Measurements from ENCODE around the gene BAZ1B. TPM values are rescaled to one million over a fixed set of nuclear protein-coding genes. Genes with fewer than 3 reads are reported as not detected.

The BAZ1B gene
- total and polyA plus RNA-seq, 9 of the 15 experiments (the other 6 are each of a cell fraction or from before 2014, with no cell fraction given) = 15.0 to 134 (median 79.5) TPM

DNA sequence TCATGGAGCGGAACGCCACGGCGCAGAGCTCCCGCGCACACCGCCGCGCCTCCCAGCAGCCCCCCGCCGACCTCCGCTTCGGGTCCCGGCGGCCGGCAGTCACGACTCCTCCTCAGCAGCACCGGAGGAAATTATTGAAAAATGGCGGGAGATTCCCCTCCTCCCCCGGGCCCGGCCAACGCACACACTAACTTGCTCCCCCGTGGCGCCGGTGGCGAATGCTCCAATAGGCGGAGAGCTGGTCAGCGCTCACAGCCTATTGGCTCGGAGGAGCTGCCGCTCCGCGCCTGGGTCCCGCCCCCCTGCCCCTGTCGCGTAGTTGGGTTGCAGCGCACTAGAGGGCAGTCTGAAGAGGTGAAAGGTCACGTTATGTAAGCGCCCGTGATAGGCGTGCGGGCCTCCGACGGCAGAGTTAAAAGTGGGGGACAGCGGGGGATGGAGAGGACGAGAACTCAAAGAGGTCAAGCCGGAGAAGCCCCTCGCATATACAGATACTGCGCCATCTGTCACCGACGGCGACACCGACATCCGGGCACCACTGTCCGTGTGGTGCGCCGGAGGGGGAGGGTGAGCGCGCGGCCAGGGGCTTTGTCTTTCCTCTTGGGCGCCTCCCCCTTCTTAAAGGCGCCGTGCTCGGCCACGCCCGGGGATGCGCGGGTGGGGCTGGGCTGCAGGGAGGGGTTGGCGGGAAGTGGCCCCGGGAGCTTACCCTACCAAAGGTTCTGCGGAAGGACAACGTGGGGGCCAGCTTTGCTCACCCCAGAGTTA, at the start of gene BAZ1B (continued):
- TF ChIP-seq, protein P1, sequence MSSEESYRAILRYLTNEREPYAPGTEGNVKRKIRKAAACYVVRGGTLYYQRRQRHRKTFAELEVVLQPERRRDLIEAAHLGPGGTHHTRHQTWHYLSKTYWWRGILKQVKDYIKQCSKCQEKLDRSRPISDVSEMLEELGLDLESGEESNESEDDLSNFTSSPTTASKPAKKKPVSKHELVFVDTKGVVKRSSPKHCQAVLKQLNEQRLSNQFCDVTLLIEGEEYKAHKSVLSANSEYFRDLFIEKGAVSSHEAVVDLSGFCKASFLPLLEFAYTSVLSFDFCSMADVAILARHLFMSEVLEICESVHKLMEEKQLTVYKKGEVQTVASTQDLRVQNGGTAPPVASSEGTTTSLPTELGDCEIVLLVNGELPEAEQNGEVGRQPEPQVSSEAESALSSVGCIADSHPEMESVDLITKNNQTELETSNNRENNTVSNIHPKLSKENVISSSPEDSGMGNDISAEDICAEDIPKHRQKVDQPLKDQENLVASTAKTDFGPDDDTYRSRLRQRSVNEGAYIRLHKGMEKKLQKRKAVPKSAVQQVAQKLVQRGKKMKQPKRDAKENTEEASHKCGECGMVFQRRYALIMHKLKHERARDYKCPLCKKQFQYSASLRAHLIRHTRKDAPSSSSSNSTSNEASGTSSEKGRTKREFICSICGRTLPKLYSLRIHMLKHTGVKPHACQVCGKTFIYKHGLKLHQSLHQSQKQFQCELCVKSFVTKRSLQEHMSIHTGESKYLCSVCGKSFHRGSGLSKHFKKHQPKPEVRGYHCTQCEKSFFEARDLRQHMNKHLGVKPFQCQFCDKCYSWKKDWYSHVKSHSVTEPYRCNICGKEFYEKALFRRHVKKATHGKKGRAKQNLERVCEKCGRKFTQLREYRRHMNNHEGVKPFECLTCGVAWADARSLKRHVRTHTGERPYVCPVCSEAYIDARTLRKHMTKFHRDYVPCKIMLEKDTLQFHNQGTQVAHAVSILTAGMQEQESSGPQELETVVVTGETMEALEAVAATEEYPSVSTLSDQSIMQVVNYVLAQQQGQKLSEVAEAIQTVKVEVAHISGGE (CRISPR knock-in tag; IDR thresholded peaks at IDR 0.05) = peak in 1 of 3 experiments; percentile 74; a peak in 2 of 6 replicates
- TF ChIP-seq COPS2 (conservative IDR thresholded peaks at IDR 0.05) = no peak
- no peak for TF ChIP-seq SLC30A9 (CRISPR knock-in tag; IDR thresholded peaks at IDR 0.05)
- no peak for TF ChIP-seq ZFP36 (IDR thresholded peaks at IDR 0.05; ENCODE audit: low read depth, low read length, partially characterized antibody)
- 0 out of 2 replicates have a peak, but pooled peaks have one; percentile 6 for TF ChIP-seq ZNF197 (CRISPR knock-in tag; IDR thresholded peaks at IDR 0.05; ENCODE audit: low read depth)
- 0 out of 2 replicates have a peak, but pooled peaks have one; percentile 69 for TF ChIP-seq HIVEP1 (CRISPR knock-in tag; IDR thresholded peaks at IDR 0.05)
- no peak for TF ChIP-seq ZNF57 (CRISPR knock-in tag; IDR thresholded peaks at IDR 0.05)
- TF ChIP-seq, protein P2, sequence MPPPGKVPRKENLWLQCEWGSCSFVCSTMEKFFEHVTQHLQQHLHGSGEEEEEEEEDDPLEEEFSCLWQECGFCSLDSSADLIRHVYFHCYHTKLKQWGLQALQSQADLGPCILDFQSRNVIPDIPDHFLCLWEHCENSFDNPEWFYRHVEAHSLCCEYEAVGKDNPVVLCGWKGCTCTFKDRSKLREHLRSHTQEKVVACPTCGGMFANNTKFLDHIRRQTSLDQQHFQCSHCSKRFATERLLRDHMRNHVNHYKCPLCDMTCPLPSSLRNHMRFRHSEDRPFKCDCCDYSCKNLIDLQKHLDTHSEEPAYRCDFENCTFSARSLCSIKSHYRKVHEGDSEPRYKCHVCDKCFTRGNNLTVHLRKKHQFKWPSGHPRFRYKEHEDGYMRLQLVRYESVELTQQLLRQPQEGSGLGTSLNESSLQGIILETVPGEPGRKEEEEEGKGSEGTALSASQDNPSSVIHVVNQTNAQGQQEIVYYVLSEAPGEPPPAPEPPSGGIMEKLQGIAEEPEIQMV (tag; conservative IDR thresholded peaks at IDR 0.05; ENCODE audit: low read depth) = no peak
- 0 out of 2 replicates have a peak, but pooled peaks have one; percentile 5 for TF ChIP-seq KLF16 (IDR thresholded peaks at IDR 0.05)
- TF ChIP-seq DMBX1 (CRISPR knock-in tag; IDR thresholded peaks at IDR 0.05; ENCODE audit: borderline replicate concordance) = no peak
- TF ChIP-seq, protein P3, sequence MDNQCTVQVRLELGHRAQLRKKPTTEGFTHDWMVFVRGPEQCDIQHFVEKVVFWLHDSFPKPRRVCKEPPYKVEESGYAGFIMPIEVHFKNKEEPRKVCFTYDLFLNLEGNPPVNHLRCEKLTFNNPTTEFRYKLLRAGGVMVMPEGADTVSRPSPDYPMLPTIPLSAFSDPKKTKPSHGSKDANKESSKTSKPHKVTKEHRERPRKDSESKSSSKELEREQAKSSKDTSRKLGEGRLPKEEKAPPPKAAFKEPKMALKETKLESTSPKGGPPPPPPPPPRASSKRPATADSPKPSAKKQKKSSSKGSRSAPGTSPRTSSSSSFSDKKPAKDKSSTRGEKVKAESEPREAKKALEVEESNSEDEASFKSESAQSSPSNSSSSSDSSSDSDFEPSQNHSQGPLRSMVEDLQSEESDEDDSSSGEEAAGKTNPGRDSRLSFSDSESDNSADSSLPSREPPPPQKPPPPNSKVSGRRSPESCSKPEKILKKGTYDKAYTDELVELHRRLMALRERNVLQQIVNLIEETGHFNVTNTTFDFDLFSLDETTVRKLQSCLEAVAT (IDR thresholded peaks at IDR 0.05) = peak in 1 of 2 experiments; percentile 76; a peak in 1 of 4 replicates
- peak; percentile 94 for TF ChIP-seq ESRRA (IDR thresholded peaks at IDR 0.05; ENCODE audit: borderline replicate concordance, low read depth)
- TF ChIP-seq, protein P4, sequence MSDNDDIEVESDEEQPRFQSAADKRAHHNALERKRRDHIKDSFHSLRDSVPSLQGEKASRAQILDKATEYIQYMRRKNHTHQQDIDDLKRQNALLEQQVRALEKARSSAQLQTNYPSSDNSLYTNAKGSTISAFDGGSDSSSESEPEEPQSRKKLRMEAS (CRISPR knock-in tag; IDR thresholded peaks at IDR 0.05) = peak; percentile 87
- TF ChIP-seq ZNF584 (CRISPR knock-in tag; IDR thresholded peaks at IDR 0.05; ENCODE audit: low read depth) = 0 out of 2 replicates have a peak, but pooled peaks have one; percentile 3
- no peak for TF ChIP-seq ZNF644 (tag; IDR thresholded peaks at IDR 0.05; ENCODE audit: low read depth)
- TF ChIP-seq ZBED1 (IDR thresholded peaks at IDR 0.05) = 0 out of 2 replicates have a peak, but pooled peaks have one; percentile 58
- TF ChIP-seq NFXL1 (CRISPR knock-in tag; IDR thresholded peaks at IDR 0.05) = no peak
- TF ChIP-seq ZNF778 (CRISPR knock-in tag; IDR thresholded peaks at IDR 0.05) = no peak
- TF ChIP-seq ZNF12 (CRISPR knock-in tag; IDR thresholded peaks at IDR 0.05) = no peak
- TF ChIP-seq XRCC3 (IDR thresholded peaks at IDR 0.05) = no peak
- TF ChIP-seq KLF10 (CRISPR knock-in tag; IDR thresholded peaks at IDR 0.05) = no peak
